Epidermal melanocyte (primary cell): Measurements from ENCODE around the gene SENP6.
"Not testable (repeated sequence)": the region's sequence is repeated elsewhere in the genome, so short reads cannot be mapped to it uniquely, and the experiment has no call there.

Experiments
- DNase-seq: peaks from one replicate; pipeline ENCODE4 v3.0.0; 2011; ENCODE audit warnings: low spot score; ENCODE audit not compliant: insufficient read length

The SENP6 gene

GRCh38 chr6:75608304-75608703 lies 6.6 kb downstream of the SENP6 start:
- no peak for DNase-seq

DNA sequence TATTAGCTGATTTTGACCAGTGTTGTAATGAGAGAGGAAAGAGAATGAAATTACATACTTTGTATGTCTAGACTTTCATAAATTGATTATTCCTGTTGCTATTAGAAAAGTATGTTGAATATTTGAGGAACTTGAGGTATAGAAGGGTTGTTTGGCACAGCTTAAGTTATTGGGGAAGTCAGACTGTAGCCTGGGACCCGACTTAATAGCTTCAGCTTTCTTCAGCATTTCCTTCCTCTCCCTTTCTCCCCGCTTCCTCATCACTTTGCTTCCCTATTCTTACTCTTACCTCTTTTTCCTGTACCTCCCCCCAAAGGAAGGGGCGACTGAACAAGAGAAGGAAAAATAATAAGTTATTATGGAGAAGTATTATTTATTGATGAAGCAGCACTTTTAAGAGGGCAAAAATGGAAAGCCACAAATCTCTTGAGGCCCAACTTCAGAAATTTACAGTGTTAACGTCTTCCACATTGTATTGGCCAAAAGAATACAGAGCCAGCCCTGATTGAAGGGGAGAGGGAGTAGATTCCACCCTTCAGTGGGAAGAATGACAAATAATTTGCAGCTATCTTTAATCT lies 7.4 kb downstream of the SENP6 start:
- no peak for DNase-seq

DNA sequence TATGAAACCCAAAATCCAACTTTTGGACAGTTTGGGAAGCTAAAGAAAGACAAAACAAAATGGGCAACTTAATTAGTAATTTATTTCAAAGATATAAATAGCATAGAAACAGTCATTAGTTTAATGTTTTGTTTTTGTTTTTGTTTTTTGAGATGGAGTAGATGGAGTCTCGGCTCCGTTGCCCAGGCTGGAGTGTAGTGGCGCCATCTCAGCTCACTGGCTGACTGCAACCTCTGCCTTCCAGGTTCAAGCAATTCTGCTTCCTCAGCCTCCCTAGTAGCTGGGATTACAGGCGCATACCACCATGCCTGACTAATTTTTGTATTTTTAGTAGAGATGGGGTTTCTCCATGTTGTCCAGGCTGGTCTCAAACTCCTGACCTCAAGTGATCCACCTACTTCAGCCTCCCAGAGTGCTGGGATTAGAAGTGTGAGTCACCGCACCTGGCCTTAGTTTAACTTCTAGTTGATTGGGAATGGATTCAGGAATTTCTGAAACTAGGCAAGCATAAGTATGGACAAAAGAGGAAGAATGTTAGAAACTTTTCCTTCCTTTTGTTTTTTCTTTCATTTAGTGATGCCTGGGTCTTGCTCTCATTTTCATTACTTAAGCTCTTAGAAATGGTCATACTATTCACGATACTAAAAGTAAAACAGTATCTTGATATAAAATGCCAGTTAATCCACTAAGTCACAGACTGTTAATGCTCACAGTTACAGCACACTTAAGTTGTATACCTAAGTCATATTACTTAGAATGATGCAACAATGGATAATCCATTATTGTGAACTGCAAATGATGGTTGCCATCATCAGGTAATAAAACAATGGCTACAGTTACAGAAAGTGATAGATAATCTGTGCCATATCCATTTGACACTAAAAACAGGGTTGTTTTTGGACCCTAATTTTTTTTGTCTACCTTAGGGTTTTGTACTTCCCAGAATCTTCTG lies 8.2 kb downstream of the SENP6 start:
- no peak for DNase-seq

GRCh38 chr6:75611011-75611701 lies 9.5 kb downstream of the SENP6 start:
- no peak for DNase-seq

- no peak for DNase-seq
Measured at GRCh38 chr6:75611702-75612375, 10.2 kb downstream of the SENP6 start.

DNA sequence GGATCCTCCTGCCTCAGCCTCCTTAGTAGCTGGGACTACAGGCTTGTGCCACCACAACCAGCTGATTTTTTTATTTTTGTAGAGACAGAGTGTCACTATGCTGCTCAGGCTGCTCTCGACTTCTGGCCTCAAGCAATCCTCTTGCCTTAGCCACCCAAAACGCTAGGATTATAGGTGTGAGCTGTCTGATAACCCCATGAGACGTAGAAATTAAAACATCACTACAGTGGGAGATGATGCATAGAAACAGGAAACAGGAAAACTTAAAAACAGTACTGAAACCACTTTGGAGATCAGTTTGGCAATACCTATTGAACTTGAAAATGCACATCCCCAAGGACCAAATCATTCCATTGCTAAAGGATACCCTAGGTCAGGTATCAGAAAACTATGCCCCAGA lies 10.8 kb downstream of the SENP6 start:
- no peak for DNase-seq

GRCh38 chr6:75613056-75613501 lies 11.4 kb downstream of the SENP6 start:
- DNase-seq, result no peak

DNA sequence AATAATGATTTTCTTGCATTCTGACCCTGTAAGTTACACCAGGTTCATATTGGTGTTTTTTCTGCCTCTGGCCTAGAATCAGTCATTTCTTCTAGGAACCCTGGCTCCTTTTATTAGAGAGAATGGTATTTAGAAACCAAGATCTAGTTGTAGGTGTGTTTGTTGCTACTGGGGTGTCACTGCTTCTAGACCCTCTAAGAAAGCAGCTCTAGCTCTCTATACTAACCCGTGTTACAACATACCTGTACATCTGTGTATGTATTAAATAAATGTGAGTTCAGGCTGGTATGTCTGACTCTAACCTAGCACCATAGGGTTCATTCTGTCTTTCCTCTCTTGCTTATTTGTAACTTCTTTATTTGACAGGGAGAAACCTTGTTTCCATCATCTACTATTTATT lies 16.8 kb downstream of the SENP6 start:
- DNase-seq, result no peak

GRCh38 chr6:75619230-75619899 lies 17.7 kb downstream of the SENP6 start:
- no peak for DNase-seq

- DNase-seq, result no peak
Measured at GRCh38 chr6:75620381-75621304, 19.0 kb downstream of the SENP6 start.

DNA sequence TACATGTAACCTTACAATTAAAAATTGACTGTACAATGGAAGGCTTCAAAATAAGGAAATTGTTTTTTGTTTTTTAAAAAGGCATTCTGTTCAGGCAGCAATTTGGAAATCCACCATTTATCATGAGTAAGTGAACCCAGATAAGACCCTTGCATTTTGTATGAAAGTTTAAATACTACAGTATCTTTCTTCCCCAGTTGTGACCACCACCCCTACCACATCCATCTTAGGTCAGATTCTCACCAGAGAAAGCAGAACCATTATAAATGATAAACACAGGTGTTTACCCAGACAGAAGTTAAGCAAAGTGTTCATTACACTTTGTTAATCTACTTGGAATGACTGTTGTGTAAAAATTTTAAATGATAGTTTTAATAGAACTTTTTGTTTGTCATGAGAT lies 20.2 kb downstream of the SENP6 start:
- DNase-seq, result no peak

- no peak for DNase-seq
Measured at GRCh38 chr6:75623491-75623890, 21.8 kb downstream of the SENP6 start.

GRCh38 chr6:75624335-75624734 lies 22.7 kb downstream of the SENP6 start:
- DNase-seq, result no peak

DNA sequence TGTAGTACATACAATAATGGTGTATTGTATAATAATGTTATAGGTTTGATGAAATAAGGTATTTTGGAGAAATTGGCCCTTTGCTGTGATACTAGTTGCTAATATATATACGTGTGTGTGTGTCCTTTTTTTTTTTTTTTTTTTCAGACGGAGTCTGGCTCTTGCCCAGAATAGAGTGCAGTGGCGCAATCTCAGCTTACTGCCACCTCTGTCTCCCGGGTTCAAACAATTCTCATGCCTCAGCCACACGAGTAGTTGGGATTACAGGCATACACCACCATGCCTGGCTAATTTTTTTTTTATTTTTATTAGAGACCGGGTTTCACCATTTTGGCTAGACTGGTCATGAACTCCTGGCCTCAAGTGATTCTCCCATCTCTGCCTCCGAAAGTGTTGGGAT lies 23.3 kb downstream of the SENP6 start:
- no peak for DNase-seq

- DNase-seq, result no peak
Measured at GRCh38 chr6:75626561-75626960, 24.9 kb downstream of the SENP6 start.

DNA sequence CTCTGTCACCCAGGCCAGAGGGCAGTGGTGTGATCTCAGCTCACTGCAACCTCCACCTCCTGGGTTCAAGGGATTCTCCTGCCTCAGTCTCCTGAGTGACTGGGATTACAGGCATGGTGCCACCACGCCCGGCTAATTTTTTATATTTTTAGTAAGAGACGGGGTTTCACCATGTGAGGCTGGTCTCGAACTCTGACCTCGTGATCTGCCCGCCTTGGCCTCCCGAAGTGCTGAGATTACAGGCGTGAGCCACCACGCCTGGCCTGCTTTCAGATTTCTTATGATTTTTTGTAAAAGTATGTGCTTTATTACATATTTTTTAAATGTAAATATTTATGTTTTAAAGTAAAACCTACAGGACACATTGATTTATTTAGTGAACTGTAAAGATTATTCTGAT lies 26.0 kb downstream of the SENP6 start:
- DNase-seq, result not testable (repeated sequence)

DNA sequence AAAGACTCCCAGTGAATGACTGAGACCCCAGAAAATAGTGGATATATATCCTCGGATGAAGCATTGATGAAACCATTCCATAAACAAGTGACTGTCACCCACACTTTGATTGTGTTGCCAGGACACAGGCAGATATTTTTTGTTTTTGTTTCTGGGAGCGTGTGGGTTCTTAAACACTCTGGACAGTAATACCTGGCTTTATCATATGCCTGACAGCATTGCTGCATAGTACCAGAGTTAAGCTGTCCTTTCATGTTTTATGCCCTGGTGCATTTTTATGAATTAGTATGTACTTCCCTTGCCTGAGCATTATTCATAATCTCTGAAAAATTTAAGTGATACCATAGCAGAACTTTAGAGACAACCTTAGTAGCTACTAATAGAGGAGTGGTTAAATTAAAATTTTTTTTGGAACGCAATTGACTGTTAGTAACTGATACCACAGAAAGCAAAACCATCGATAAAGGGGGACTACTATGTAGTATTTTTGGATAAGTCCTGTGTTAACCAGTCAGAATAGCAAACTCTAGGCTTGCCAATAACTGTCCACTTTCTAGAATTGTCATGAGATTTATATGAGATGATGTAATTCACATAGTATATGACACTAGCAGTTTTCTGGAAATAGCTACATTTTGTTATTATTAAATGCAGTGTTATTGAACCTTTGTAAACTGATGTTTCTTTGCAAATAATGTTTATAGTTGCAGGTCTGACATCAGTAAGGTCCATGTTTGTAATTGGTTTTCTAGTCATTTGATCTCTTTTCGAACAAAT lies 30.4 kb downstream of the SENP6 start:
- DNase-seq, result no peak

GRCh38 chr6:75633045-75633444 lies 31.4 kb downstream of the SENP6 start:
- DNase-seq, result no peak

DNA sequence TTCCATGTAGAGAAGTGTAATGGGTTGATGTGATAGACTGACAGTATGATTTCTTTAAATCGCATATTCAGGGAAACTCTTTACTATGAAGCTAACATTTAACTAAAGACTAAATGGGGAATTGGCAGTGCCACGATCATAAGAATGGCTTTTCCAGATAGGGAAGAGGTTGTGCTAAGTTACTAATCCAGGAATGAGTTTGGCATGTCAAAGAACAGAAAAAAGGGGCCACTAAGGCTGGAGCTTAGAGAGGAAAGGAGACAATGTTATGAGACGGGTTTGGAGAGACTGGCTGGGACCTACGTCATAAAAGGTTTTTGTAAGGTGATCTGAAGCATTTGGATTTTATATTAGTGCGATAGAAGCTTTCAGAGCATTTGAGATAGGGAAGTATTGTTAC lies 40.6 kb downstream of the SENP6 start:
- no peak for DNase-seq
